T-helper 1 cell treated with Interleukin-12 subunit alpha and Interleukin-12 subunit beta and Interleukin-4 antibody, amounts not matched to agents 30 μg/mL and 1 μg/mL, for 36 hours (primary cell): ENCODE measurements around the gene COMT.
A peak's percentile ranks its signal among the peaks of the same experiment; 100 is the strongest.

Experiments
- H3K27ac Mint-ChIP-seq: one replicate; pipeline ENCODE4 v1.8.0; 2021; ENCODE audit warnings: mild to moderate bottlenecking, mixed read lengths
- H3K27me3 Mint-ChIP-seq: one replicate; pipeline ENCODE4 v1.8.0; 2021; ENCODE audit warnings: low read depth, mixed read lengths
- H3K36me3 Mint-ChIP-seq: one replicate; pipeline ENCODE4 v1.8.0; 2021; ENCODE audit warnings: low read depth, mixed read lengths
- H3K4me1 Mint-ChIP-seq: one replicate; pipeline ENCODE4 v1.8.0; 2021; ENCODE audit warnings: low read depth, mixed read lengths
- H3K4me3 Mint-ChIP-seq: one replicate; pipeline ENCODE4 v1.8.0; 2021; ENCODE audit warnings: mild to moderate bottlenecking, moderate library complexity, mixed read lengths
- H3K9me3 Mint-ChIP-seq: one replicate; pipeline ENCODE4 v1.8.0; 2021; ENCODE audit warnings: mixed read lengths

The COMT gene

DNA sequence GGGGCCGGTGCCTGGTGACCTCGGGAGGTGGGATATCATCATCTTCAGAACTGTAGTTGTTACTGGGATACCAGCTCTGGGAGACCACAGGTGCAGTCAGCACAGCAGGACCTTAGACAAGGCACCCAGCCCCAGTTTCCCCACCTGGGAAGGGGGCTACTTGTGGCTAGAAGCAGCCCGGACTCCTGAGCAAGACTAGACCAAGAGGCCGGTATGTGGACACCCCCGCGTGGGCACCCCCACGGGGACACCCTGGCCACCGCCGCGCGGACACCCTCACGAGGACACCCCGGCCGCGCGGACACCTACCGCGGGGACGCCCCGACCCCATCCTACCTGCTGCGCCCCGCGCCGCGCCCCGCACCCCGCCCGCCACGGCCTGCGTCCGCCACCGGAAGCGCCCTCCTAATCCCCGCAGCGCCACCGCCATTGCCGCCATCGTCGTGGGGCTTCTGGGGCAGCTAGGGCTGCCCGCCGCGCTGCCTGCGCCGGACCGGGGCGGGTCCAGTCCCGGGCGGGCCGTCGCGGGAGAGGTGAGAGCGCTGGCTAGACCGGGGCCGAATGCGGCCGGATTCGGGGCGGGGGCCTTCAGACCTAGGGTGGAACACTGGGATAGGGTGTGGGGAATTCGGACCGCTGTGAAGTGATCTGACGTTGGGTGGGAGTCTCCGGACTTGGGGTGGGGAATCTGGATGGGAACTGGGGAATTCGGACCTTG is at the start of gene COMT, which contains the start of gene TXNRD2:
COMT (plus strand) TSS at position 408 of the 718 bp plus-strand sequence. CDS start 20,755 bp downstream, outside the sequence.
TXNRD2 (minus strand) TSS at position 454 of the 718 bp plus-strand sequence; CDS start at position 439, 15 bp downstream.
- H3K36me3 Mint-ChIP-seq: peaks cover 10% of the 10 kb centered on the region
- peaks cover 29% of the 10 kb centered on the region for H3K4me1 Mint-ChIP-seq
- H3K27me3 Mint-ChIP-seq: no peaks in the 10 kb centered on the region
- H3K27ac Mint-ChIP-seq: peak within 1 kb of the TSS; percentile 91
- peaks cover 3% of the 10 kb centered on the region for H3K9me3 Mint-ChIP-seq
- H3K4me3 Mint-ChIP-seq: peak within 1 kb of the TSS; percentile 94

DNA sequence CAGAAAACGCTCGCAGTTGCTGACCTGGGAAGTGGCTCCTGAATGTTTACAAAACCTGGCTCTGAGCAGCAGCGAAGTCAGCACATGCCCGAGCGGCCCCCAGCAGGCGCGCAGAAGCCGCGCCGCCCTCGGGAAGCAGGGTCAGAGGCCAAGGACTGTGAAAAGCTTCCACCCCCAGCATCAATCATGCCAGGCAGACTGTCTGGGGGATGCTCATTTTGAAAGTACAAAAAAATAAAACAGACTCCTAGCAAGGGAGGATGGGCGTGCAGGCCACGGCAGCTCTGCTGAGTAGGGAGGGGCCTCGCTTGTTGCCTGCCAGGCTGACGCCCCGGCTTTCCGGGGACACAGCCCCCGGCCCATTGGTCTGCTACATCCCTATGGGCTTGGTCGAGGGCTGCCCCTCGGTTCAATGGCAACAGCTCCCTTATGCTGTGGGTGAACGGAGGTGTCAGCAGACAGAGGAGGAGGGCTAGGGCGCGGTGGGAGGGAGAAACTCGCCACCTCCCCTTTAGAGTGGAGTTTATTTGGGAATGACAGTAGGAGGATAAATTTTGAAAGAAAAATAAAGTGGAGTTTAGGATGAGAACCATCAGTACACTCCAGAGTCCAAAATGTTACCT is 49.2 kb upstream of the COMT start:
- Mint-ChIP-seq H3K36me3 (peaks cover 1% of the 10 kb centered on the region), H3K4me1 (peaks cover 39% of the 10 kb centered on the region), H3K9me3 (no peaks in the 10 kb centered on the region), H3K27me3 (no peaks in the 10 kb centered on the region), H3K27ac (peak overlapping the region; percentile 91), H3K4me3 (peak overlapping the region; percentile 78)

DNA sequence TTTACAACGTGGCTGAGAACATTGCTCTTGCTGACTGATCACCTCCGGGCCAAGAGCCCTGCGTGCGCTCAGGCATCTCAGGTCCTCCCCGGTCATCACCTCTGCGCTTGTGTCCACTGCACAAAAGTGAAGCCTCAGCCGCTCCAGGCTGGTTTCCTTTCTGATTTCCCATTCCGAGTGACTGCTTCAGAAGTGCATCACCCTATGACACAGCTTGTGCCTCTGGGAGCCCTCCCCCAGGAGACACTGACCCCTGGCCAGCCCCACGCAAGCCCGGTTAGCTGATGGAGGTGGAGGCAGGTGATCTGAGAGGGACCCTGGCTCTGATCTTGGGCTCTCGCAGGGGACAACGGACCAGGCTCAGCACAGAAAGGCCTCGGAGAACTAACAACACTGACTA is 48.6 kb upstream of the COMT start:
- Mint-ChIP-seq H3K4me3 (no peak overlapping the region), H3K27me3 (no peaks in the 10 kb centered on the region), H3K4me1 (peaks cover 39% of the 10 kb centered on the region), H3K36me3 (peaks cover 1% of the 10 kb centered on the region), H3K27ac (no peak overlapping the region), H3K9me3 (no peaks in the 10 kb centered on the region)

DNA sequence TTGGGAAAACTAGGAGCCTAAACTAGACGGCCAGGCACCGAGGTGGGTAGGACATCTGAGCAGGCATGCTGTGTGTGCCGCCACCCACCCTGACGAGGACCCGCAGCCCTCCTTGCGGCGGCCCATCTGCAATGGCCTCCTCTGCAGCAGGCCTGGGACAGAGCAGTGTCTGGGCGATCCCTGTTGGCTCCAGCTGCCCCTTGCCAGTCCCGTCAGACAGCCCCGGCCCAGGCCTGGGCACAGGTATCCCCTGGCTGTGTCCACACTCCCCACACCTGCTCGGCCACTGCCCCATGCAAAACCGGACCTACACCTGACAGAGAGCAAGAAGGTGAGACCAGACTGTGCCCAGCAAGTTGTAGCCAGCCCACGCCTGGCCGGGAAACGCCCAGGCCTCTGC is 48.2 kb upstream of the COMT start:
- peaks cover 1% of the 10 kb centered on the region for H3K36me3 Mint-ChIP-seq
- no peak overlapping the region for H3K4me3 Mint-ChIP-seq
- no peaks in the 10 kb centered on the region for H3K27me3 Mint-ChIP-seq
- peaks cover 39% of the 10 kb centered on the region for H3K4me1 Mint-ChIP-seq
- H3K9me3 Mint-ChIP-seq: no peaks in the 10 kb centered on the region
- H3K27ac Mint-ChIP-seq: no peak overlapping the region

DNA sequence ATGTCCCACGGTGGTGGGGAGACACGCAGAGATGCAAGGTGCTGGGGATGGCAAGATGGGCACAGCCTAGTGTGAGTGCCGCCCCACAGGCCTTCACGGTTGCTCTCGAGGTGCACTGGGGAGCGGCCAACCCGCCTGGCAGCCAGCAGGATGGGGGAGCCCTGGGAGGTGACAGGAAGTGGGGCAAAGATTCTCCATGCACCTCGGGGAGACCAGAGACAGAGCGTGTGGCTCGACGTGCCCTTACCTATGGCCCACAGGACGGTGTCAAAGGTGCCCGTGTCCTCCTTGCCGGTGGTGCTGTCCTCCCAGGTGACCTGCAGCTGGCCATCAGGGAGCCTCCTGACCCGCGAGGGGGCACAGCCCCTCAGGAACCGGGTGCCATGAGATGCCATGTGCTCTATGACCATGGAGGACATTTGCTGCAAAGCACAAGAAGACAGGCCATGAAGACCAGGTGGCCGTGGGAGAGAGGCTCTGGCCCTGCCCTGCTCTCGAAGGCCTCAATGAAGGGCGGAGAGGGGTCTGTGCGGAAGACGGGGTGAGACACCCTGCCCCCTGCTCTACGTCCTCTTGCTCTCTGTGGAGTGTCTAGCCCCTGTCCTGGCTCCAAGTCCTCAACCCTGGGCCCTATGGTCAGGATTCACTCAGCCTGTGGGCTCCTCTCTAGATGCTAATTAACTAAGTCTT is 46.3 kb upstream of the COMT start:
- no peak overlapping the region for H3K27ac Mint-ChIP-seq
- peaks cover 32% of the 10 kb centered on the region for H3K4me1 Mint-ChIP-seq
- H3K36me3 Mint-ChIP-seq: peaks cover 1% of the 10 kb centered on the region
- no peaks in the 10 kb centered on the region for H3K9me3 Mint-ChIP-seq
- no peaks in the 10 kb centered on the region for H3K27me3 Mint-ChIP-seq
- no peak overlapping the region for H3K4me3 Mint-ChIP-seq

DNA sequence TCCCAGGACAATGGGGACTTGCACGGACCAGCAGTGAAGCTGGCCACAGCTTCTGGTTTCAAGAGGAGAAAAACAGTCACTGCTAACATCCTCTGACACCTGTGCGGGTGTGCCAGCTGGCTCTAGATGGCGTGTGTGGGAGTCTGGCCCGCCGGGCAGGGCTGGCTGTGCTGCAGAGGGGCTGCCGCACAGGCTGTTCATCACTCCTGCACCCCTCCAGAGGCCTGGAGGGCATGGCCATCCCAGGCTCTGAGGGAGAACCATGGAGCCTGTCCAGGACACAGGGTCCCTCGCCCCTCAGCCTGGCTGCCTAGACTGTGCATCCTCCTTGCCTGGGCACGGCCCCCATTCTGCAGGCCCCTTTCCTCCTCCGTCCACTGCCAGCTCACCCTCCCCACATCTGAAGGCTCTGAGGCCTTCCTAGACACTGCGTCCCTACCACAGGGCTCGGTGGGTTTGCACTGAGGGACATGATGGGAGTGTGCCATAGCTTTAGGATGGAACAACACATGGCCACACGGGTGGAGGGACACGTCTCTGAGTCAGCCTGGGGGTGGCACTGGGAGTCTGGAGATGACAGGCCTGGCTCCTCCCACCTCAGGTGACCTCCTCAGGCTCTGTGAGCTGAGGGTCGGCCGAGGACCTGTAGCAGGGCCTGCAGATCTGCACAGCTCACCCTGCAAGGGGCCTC is 44.8 kb upstream of the COMT start:
- Mint-ChIP-seq H3K27ac (no peak overlapping the region), H3K36me3 (peaks cover 1% of the 10 kb centered on the region), H3K4me3 (no peak overlapping the region), H3K27me3 (no peaks in the 10 kb centered on the region), H3K9me3 (no peaks in the 10 kb centered on the region), H3K4me1 (peaks cover 19% of the 10 kb centered on the region)

DNA sequence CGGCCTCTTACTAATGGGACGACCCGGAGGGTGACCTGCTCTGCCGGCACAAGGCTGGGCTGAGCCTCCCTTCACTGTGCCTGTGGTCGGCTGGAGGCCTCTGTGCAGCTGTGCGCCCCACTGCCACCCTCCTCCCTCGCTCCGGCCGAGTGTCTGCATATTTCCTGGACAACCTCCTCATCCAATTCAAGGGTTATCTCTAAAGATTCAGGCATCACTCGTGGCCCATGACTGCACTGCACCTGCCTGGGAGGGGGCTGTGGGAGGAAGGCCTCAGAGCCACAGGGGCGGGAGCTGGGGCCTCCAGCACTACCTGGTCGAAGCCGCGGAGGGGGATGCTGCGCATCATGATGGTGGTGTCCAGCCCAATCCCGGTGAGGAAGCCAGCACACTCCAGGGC is 43.8 kb upstream of the COMT start:
- Mint-ChIP-seq H3K36me3 (peaks cover 1% of the 10 kb centered on the region), H3K4me3 (no peak overlapping the region), H3K9me3 (no peaks in the 10 kb centered on the region), H3K27me3 (no peaks in the 10 kb centered on the region), H3K27ac (no peak overlapping the region), H3K4me1 (peaks cover 10% of the 10 kb centered on the region)

DNA sequence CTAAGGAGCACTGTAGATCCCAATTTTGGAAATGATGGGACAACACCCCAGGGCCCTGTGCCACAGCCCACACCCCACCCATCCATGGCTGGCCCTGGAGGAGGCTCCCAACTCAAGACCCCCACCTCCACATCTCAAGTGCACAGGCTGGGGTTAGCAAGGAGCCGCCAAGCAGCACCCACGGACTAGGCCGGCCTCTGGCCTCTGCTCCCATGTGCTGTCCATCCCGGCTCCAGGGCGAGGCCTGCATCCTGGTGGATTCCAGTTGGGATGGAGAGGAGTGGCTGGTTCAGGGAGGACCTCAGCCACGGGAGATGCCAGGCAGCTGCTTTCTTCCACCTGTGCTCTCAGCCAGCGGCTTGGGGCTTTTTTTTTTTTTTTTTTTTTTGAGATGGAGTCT is 43.4 kb upstream of the COMT start:
- Mint-ChIP-seq H3K36me3 (peaks cover 1% of the 10 kb centered on the region), H3K27me3 (no peaks in the 10 kb centered on the region), H3K4me3 (no peak overlapping the region), H3K4me1 (peaks cover 5% of the 10 kb centered on the region), H3K9me3 (no peaks in the 10 kb centered on the region), H3K27ac (no peak overlapping the region)

DNA sequence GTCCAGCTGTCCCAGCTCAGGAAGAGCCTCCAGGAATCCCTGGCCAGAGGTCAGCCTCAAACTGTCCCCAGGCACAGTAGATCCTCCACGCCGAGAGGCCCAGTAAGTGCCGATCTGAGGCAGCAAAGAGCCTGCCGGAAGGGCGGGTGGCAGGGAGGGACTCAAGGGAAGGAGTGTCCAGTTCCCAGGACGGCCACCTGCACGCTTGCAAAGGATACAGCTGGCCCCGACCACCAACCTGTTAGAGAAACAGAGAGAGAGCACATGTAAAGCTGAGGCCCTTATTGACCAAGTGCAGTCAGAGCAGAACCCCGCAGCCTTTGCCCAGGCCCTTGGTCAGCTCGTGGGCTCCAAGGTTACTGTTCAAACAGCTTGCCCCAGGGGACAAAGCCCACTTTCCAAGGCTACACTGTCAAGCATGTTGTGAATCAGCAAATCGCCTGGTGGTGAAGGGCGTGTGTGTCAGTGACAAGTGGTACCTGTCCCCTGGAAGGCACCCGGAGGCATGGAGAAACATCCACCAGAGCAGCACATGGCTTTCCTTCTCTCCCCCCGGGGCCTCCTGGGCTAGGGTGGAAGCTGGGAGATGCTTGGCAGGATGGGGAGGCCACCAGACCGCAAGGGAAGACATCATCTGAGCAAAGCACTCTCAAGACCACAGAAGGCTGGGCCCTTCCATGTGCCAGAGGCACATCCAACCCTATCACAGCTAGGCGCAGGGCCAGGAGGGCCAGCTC is 42.6 kb upstream of the COMT start:
- Mint-ChIP-seq H3K36me3 (peaks cover 1% of the 10 kb centered on the region), H3K27ac (no peak overlapping the region), H3K27me3 (no peaks in the 10 kb centered on the region), H3K4me3 (no peak overlapping the region), H3K9me3 (no peaks in the 10 kb centered on the region), H3K4me1 (peaks cover 3% of the 10 kb centered on the region)

DNA sequence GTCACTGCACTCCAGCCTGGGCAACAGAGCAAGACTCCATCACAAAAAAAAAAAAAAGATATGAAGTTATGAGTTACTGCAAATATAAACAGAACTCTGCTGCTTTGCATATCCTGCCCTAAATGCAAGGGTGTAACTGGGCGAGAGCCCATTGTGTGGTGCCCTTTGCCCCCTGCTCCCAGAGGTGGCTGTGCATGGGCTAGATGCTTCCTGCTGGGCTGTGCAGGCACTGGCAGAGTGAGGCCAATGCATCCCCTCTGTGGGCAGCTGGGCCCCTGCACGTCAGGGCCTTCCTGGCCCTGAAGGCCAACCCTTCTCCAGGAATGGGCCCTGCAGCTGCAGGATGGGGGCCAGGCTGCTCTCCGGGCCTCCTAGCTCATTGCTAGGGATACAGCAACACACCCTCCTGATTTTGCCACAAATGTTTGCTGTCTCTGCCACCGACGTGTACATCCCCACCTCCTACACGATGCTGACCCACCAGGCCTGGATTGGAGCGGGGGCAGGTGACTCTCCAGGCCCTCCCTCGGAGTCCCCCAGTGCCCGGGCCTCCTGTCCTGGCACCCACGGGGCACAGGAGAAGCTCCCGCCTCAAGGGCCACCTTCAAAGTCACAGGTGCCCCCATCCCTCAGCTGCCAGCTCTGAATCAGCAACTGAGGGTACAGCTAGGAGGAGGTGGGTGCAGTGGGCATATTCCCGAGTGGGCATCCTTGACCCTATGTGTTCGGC is 40.7 kb upstream of the COMT start:
- Mint-ChIP-seq H3K27ac (no peak overlapping the region), H3K36me3 (no peaks in the 10 kb centered on the region), H3K9me3 (no peaks in the 10 kb centered on the region), H3K27me3 (no peaks in the 10 kb centered on the region), H3K4me1 (peaks cover 1% of the 10 kb centered on the region), H3K4me3 (no peak overlapping the region)

DNA sequence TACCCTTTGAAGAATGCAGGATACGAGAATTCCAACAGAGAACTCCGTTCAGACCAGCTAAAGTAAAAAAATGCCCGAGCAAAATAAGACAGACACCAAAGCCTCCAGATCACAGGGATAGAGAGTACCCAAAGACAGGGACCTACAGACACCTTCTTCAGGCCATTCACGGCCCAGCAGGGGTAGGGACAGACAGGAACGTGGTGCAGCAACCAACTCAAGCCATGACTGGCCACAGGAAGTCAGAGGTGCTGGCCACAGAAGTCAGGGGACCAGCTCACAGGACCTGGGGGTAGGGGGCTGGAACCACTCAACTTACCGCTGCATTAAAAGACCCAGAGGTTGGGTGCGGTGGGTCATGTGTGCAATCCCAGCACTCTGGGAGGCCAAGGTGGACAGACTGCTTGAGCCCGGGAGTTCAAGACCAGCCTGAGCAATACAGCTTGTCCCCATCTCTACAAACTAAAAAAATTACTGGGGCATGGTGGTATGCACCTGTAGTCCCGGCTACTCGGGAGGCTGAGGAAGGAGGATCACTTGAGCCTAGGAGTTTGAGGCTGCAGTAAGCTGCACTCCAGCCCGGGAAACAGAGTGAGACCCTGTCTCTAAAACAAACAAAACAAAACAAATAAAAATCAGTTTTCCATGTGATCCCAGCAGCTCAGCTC is 39.9 kb upstream of the COMT start:
- no peak overlapping the region for H3K27ac Mint-ChIP-seq
- no peaks in the 10 kb centered on the region for H3K27me3 Mint-ChIP-seq
- no peaks in the 10 kb centered on the region for H3K9me3 Mint-ChIP-seq
- no peak overlapping the region for H3K4me3 Mint-ChIP-seq
- H3K36me3 Mint-ChIP-seq: no peaks in the 10 kb centered on the region
- H3K4me1 Mint-ChIP-seq: peaks cover 1% of the 10 kb centered on the region

DNA sequence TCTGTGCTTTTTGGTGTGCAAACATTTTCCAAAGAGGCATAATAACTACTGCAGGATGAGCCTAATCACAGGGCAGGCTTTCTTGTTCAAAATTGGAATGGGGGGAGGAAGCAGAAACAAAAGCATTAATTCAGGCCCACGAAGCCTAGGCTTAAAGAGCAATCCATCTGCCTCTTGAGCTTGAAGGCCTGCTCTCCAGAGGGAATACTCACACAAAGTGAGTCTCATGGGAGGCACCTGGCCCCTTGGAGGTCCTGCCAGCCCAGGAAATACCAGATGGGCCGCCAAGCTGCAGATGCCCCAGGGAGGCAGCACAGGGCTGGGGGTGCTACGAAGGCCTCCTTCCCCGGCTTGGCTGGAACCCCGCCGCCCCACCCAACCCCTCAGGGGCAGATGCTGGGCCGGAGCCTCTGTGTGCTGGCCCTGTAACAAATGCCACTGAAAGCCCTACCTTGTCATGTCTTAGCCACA is 39.3 kb upstream of the COMT start:
- no peaks in the 10 kb centered on the region for H3K27me3 Mint-ChIP-seq
- no peak overlapping the region for H3K27ac Mint-ChIP-seq
- no peaks in the 10 kb centered on the region for H3K36me3 Mint-ChIP-seq
- H3K4me3 Mint-ChIP-seq: no peak overlapping the region
- no peaks in the 10 kb centered on the region for H3K4me1 Mint-ChIP-seq
- no peaks in the 10 kb centered on the region for H3K9me3 Mint-ChIP-seq

DNA sequence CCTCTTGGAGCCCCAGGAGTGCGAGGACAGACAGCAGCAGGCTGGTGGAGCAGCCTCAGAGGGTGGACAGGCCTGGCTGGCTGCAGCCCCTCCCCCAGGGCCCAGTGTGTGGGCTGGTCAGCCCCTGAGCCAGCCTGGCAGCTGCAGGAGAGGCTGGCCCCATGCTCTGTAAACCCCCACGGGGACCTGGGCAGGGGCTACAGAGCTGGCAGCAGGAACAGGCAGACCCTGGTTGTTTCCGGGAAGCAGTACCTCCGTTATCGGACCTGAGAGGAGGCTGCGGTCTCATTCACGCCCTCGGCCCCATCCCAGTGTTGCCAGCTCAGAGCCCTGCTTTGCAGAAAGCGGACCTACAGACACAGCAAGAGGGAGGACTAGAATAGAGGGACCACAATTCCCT is 38.5 kb upstream of the COMT start:
- Mint-ChIP-seq H3K36me3 (no peaks in the 10 kb centered on the region), H3K4me1 (no peaks in the 10 kb centered on the region), H3K27me3 (no peaks in the 10 kb centered on the region), H3K9me3 (no peaks in the 10 kb centered on the region), H3K27ac (no peak overlapping the region), H3K4me3 (no peak overlapping the region)
